Psoas muscle (tissue), 8 donors: ENCODE data around the gene C1QTNF6. TPM values are rescaled to one million over a fixed set of nuclear protein-coding genes. Genes with fewer than 3 reads are reported as not detected.

Source experiments
- ATAC-seq, 4 donors: fragments of 200-7000 bp; cut with Tn5 transposase; one replicate each; pipeline ENCODE4 v1.9.1; 2020; ENCODE audit warnings: moderate library complexity in 3 of 4, mild to moderate bottlenecking in 2 of 4
- DNase-seq, 2 donors: peaks; one replicate each; pipeline ENCODE4 v3.0.0-alpha.2; 2020
- H3K27ac ChIP-seq: fragments of 200-600 bp; one replicate; pipeline ENCODE4 v1.8.0; 2022
- H3K27me3 ChIP-seq, 3 donors: fragments of 200-600 bp in 1 of 3; one replicate each; pipeline versions ENCODE4 v1.6.1 to v1.8.0; 2013 to 2022; ENCODE audit warnings: low read length in 2 of 3, mild to moderate bottlenecking in 2 of 3, moderate library complexity in 1 of 3; ENCODE audit not compliant: insufficient read depth in 3 of 3
- H3K36me3 ChIP-seq, 2 donors: fragments of 200-600 bp in 1 of 2; one replicate each; pipeline versions ENCODE4 v1.6.1 to v1.8.0; 2013 to 2022; ENCODE audit warnings: low read depth in 1 of 2, mild to moderate bottlenecking in 1 of 2, moderate library complexity in 1 of 2; ENCODE audit not compliant: insufficient read depth in 1 of 2
- H3K4me1 ChIP-seq: fragments of 200-600 bp; one replicate; pipeline ENCODE4 v1.8.0; 2022
- H3K4me3 ChIP-seq: fragments of 200-600 bp; one replicate; pipeline ENCODE4 v1.8.0; 2022; ENCODE audit warnings: mild to moderate bottlenecking
- H3K9me3 ChIP-seq: fragments of 200-600 bp; one replicate; pipeline ENCODE4 v1.8.0; 2022
- CTCF ChIP-seq: fragments of 200-600 bp; IDR thresholded peaks from one replicate; pipeline ENCODE4 v1.8.0; 2022; ENCODE audit warnings: antibody characterized with exemption
- WGBS, 3 donors: extraction: QIAGEN DNeasy Blood & Tissue Kit; methylation state at CpG; one replicate each; pipeline versions ENCODE4 v1.1.6 to v1.1.7; 2013; 5-methylcytosine and 5-hydroxymethylcytosine counted together
- intact Hi-C, 2 donors: fragments of 100-400 bp; cut with DNase I; formaldehyde crosslinking; loops; one replicate each; pipeline versions ENCODE4 v1.11.0 to v1.14.2; 2022
- polyA plus RNA-seq, 3 donors: library from polyadenylated mRNA; stranded (reverse); fragments of 200-250 nt; gene quantifications; one replicate each; pipeline ENCODE4 v1.2.3, GENCODE V29; 2013
- total RNA-seq, 4 donors: library from RNA; stranded (reverse); fragmentation: NEBNext Ultra II Directional in 2 of 4; extraction: Animal tissue kit (Norgen Biotek cat#: 25700) in 2 of 4; gene quantifications; one replicate each; pipeline versions ENCODE4 v1.2.1 to v1.2.4, GENCODE V29; 2021 to 2023
- donor health status: healthy with polysubstance abuse.
- donor health status: DM: no; HTN: no; CAD: no; lungs with moderate emphysema.
- donor health status: Bipolar disorder and iron deficiency.
- donor health status: healthy.
- donor health status: DM: yes; HTN: yes; CAD: no.
- donor health status: DM: no; HTN: no; CAD: no.
- donor health status: DM: no; HTN: no; CAD: no.
- donor health status: DM: yes; HTN: yes; CAD: no.

Gene C1QTNF6
- total and polyA plus RNA-seq, 7 donors, result 0.66 to 8.2 (median 1.0) TPM

- Histone ChIP-seq H3K4me3 (no peak overlapping the region), H3K36me3 (no peaks in the 10 kb centered on the region), H3K9me3 (no peaks in the 10 kb centered on the region), H3K4me1 (peaks cover 27% of the 10 kb centered on the region), H3K27ac (peak overlapping the region; percentile 73), H3K27me3 (peaks cover 0 to 12% (median 7%) of the 10 kb centered on the region in 3 donors)
- TF ChIP-seq CTCF, result no peak
- WGBS, 3 donors, result 16 to 32% (median 25%) methylated on average over 17 of the region's 17 CpGs
- DNase-seq (peak; percentile 49 to 51), ATAC-seq (peak; percentile 66 to 76 (median 68))
- intact Hi-C loops, result no loop called here
These were observed 9.5 kb downstream of the C1QTNF6 start for GRCh38 chr22:37178350-37179125.

- no peak for TF ChIP-seq CTCF
- Histone ChIP-seq H3K27me3 (peaks cover 0 to 12% (median 7%) of the 10 kb centered on the region in 3 donors), H3K27ac (no peak overlapping the region), H3K4me1 (peaks cover 27% of the 10 kb centered on the region), H3K9me3 (no peaks in the 10 kb centered on the region), H3K4me3 (no peak overlapping the region), H3K36me3 (no peaks in the 10 kb centered on the region)
- WGBS, 3 donors, result 96 to 100% (median 96%) methylated on average over 3 of the region's 3 CpGs
- ATAC-seq, result no peak
- intact Hi-C loops, result no loop called here
- DNase-seq, result no peak
These were observed 10.3 kb downstream of the C1QTNF6 start for GRCh38 chr22:37177755-37178154.

- 60 to 78% (median 73%) methylated on average over 5 of the region's 5 CpGs for WGBS, 3 donors
- ATAC-seq, result no peak
- H3K4me1 ChIP-seq, result peaks cover 27% of the 10 kb centered on the region
These were observed 10.8 kb downstream of the C1QTNF6 start for GRCh38 chr22:37177221-37177620.

GRCh38 chr22:37176464-37177061, 11.5 kb downstream of the C1QTNF6 start:
- intact Hi-C loops, result no loop called here
- peaks cover 27% of the 10 kb centered on the region for H3K4me1 ChIP-seq

More at GRCh38 chr22:37177221-37177620, 10.8 kb downstream of the C1QTNF6 start:
- H3K27ac ChIP-seq, result no peak overlapping the region
- intact Hi-C loops, result no loop called here
- peak in 1 of 2 donors; percentile 25 for DNase-seq
- H3K27me3 ChIP-seq, result peaks cover 0 to 12% (median 7%) of the 10 kb centered on the region in 3 donors
- no peak overlapping the region for H3K4me3 ChIP-seq
- TF ChIP-seq CTCF, result no peak
- no peaks in the 10 kb centered on the region for H3K36me3 ChIP-seq
- no peaks in the 10 kb centered on the region for H3K9me3 ChIP-seq

More at GRCh38 chr22:37176464-37177061, 11.5 kb downstream of the C1QTNF6 start:
- DNase-seq (peak; percentile 69 to 85), ATAC-seq (peak; percentile 46 to 73 (median 50))
- TF ChIP-seq CTCF, result no peak
- H3K4me3 ChIP-seq, result peak overlapping the region; percentile 16
- H3K27ac ChIP-seq, result peak overlapping the region; percentile 25
- 11 to 15% (median 14%) methylated on average over 21 to 23 of the region's 23 CpGs for WGBS, 3 donors
- H3K27me3 ChIP-seq, result peaks cover 0 to 12% (median 7%) of the 10 kb centered on the region in 3 donors
- no peaks in the 10 kb centered on the region for H3K36me3 ChIP-seq
- H3K9me3 ChIP-seq, result no peaks in the 10 kb centered on the region
